Tibial artery (tissue), 4 donors: ENCODE measurements around the gene TIAM1.

Experiments
- DNase-seq, 2 donors: peaks; one replicate each; pipeline ENCODE4 v3.0.0-alpha.2; 2019
- H3K27ac ChIP-seq, 2 donors: fragments of 200-600 bp; sonication (generic) in 1 of 2; 1 replicate in 1 of 2; 2 replicates in 1 of 2; pipeline ENCODE4 v1.5.1; 2018 to 2019; ENCODE audit warnings: mild to moderate bottlenecking in 1 of 2
- H3K27me3 ChIP-seq, 2 donors: fragments of 200-600 bp; sonication (generic) in 1 of 2; one replicate each; pipeline versions ENCODE4 v1.5.1 to v1.6.0; 2016 to 2019
- H3K36me3 ChIP-seq, 3 donors: fragments of 200-600 bp; sonication (generic) in 2 of 3; one replicate each; pipeline ENCODE4 v1.5.1; 2016 to 2019; ENCODE audit warnings: mild to moderate bottlenecking in 2 of 3
- H3K4me1 ChIP-seq, 4 donors: fragments of 200-600 bp; sonication (generic) in 2 of 4; 1 replicate in 3 of 4; 2 replicates in 1 of 4; pipeline ENCODE4 v1.5.1; 2016 to 2019
- H3K4me3 ChIP-seq, 2 donors: fragments of 200-600 bp; sonication (generic) in 1 of 2; 1 replicate in 1 of 2; 2 replicates in 1 of 2; pipeline ENCODE4 v1.5.1; 2018 to 2019; ENCODE audit warnings: mild to moderate bottlenecking in 2 of 2
- H3K9me3 ChIP-seq, 3 donors: fragments of 200-600 bp; sonication (generic) in 1 of 3; one replicate each; pipeline ENCODE4 v1.5.1; 2016 to 2019
- CTCF ChIP-seq, 2 experiments: fragments of 200-600 bp in 1 of 2; fragments of 450-650 bp in 1 of 2; IDR thresholded peaks; one replicate each; pipeline ENCODE4 v1.5.1; 2017 to 2019; ENCODE audit warnings: antibody characterized with exemption in 2 of 2, mild to moderate bottlenecking in 1 of 2, moderate library complexity in 1 of 2
- intact Hi-C: fragments of 100-400 bp; cut with DNase I; formaldehyde crosslinking; loops from one replicate; pipeline ENCODE4 v1.15.0; 2023; ENCODE audit warnings: low total_unique reads

Gene TIAM1

GRCh38 chr21:31141389-31142000 lies 202.6 kb downstream of the TIAM1 start:
- Histone ChIP-seq H3K36me3 (no peaks in the 10 kb centered on the region), H3K4me3 (no peak overlapping the region), H3K27me3 (peaks cover 0 to 2% of the 10 kb centered on the region in 2 donors), H3K27ac (no peak overlapping the region), H3K4me1 (no peaks in the 10 kb centered on the region), H3K9me3 (no peaks in the 10 kb centered on the region)
- no peak for TF ChIP-seq CTCF (IDR thresholded peaks at IDR 0.05)
- intact Hi-C loops = no loop called here
- no peak for DNase-seq

GRCh38 chr21:31140676-31141075 lies 203.4 kb downstream of the TIAM1 start:
- Histone ChIP-seq H3K4me1 (no peaks in the 10 kb centered on the region), H3K9me3 (no peaks in the 10 kb centered on the region), H3K4me3 (no peak overlapping the region), H3K27ac (no peak overlapping the region), H3K27me3 (peaks cover 0 to 2% of the 10 kb centered on the region in 2 donors), H3K36me3 (no peaks in the 10 kb centered on the region)
- DNase-seq = no peak
- intact Hi-C loops = no loop called here
- TF ChIP-seq CTCF (IDR thresholded peaks at IDR 0.05) = no peak

GRCh38 chr21:31140025-31140424 lies 204.0 kb downstream of the TIAM1 start:
- Histone ChIP-seq H3K36me3 (no peaks in the 10 kb centered on the region), H3K27me3 (peaks cover 0 to 2% of the 10 kb centered on the region in 2 donors), H3K27ac (no peak overlapping the region), H3K4me3 (no peak overlapping the region), H3K4me1 (no peaks in the 10 kb centered on the region), H3K9me3 (no peaks in the 10 kb centered on the region)
- no peak for DNase-seq
- no peak for TF ChIP-seq CTCF (IDR thresholded peaks at IDR 0.05)
- intact Hi-C loops = no loop called here

DNA sequence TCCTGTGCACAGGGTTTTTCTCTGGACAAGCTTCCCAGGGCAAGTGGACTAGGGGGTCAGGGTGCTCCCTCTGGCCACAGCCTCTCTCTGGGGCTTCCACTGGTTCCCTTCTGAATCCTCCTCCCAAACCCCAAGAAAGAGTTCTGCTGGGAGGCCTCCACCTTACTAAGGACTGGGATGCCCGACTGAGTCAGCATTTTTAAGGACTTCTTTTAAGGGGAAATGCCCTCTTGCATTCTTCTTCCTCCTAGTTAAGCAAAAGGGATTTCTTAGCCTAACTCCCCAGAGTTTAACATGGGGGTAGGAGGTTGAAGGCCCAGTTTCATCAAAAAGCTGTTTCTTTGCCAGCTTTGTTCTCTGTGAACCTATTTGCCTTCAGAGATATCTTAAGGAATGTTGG lies 206.1 kb downstream of the TIAM1 start:
- Histone ChIP-seq H3K9me3 (no peaks in the 10 kb centered on the region), H3K27me3 (peaks cover 0 to 2% of the 10 kb centered on the region in 2 donors), H3K4me3 (no peak overlapping the region), H3K27ac (no peak overlapping the region), H3K4me1 (no peaks in the 10 kb centered on the region), H3K36me3 (no peaks in the 10 kb centered on the region)
- intact Hi-C loops = no loop called here
- no peak for DNase-seq
- TF ChIP-seq CTCF (IDR thresholded peaks at IDR 0.05) = no peak

- Histone ChIP-seq H3K36me3 (no peaks in the 10 kb centered on the region), H3K27me3 (peaks cover 0 to 2% of the 10 kb centered on the region in 2 donors), H3K27ac (no peak overlapping the region), H3K4me1 (no peaks in the 10 kb centered on the region), H3K9me3 (no peaks in the 10 kb centered on the region), H3K4me3 (no peak overlapping the region)
- TF ChIP-seq CTCF (IDR thresholded peaks at IDR 0.05) = no peak
- intact Hi-C loops = no loop called here
- no peak for DNase-seq
Measured at GRCh38 chr21:31136891-31137290, 207.2 kb downstream of the TIAM1 start.
